ENCODE results near the gene SKOR1. TPM values are rescaled to one million over a fixed set of nuclear protein-coding genes. Genes with fewer than 3 reads are reported as not detected.

SKOR1 gene
- total and polyA plus RNA-seq, 2 of the 13 experiments (the other 11 are each of a cell fraction or from before 2014, with no cell fraction given) = 0.09 to 0.11 TPM

- no peak for TF ChIP-seq ZBTB26 (CRISPR knock-in tag; IDR thresholded peaks at IDR 0.05; ENCODE audit: borderline replicate concordance)
- TF ChIP-seq ZFAT (CRISPR knock-in tag; conservative IDR thresholded peaks at IDR 0.05) = no peak
These were observed 34.5 kb upstream of the SKOR1 start (continued) for GRCh38 chr15:67790610-67791319.

- intact Hi-C loops (cut with micrococcal nuclease; ENCODE audit: unreplicated experiment) = no loop called here
- Histone ChIP-seq H3K27ac (ENCODE audit: extremely low read length, insufficient read depth, low read length) (no peak overlapping the region), H3K4me2 (ENCODE audit: low read depth, low read length) (no peak overlapping the region), H3K4me1 (ENCODE audit: insufficient read depth, low read length) (peaks cover 10% of the 10 kb centered on the region; the same call in 1 of the 2 replicates), H3K36me3 (replicated peaks in 1 of 2; ENCODE audit: control insufficient read depth in 1 of 2, insufficient read depth in 2 of 2, low read length in 2 of 2) (no peaks in the 10 kb centered on the region), H2AFZ (ENCODE audit: low read length) (no peak overlapping the region), H3K27me3 (ENCODE audit: control insufficient read depth in 1 of 2, insufficient read depth in 2 of 2, low read length in 2 of 2) (no peaks in the 10 kb centered on the region), H3K9me3 (ENCODE audit: low read length) (no peaks in the 10 kb centered on the region), H3K4me3 (replicated peaks in 1 of 3; ENCODE audit: insufficient read depth in 1 of 3, low read depth in 2 of 3, low read length in 3 of 3) (no peak overlapping the region), H4K20me1 (ENCODE audit: insufficient read depth, low read length) (no peaks in the 10 kb centered on the region), H3K9ac (ENCODE audit: insufficient read depth, low read depth, low read length) (no peak overlapping the region), H3K79me2 (ENCODE audit: insufficient read depth, low read length) (no peaks in the 10 kb centered on the region)
- 93% methylated on average over 8 of the region's 8 CpGs for WGBS (ENCODE audit: low lambda C conversion rate)
- CTCF ChIA-PET (ENCODE audit: low intra/inter-chr PET ratio, low total read pairs) = no interaction called here
- no TSS peak for BruUV-seq (replicated peaks)
- FAIRE-seq (no peak), DNase-seq (ENCODE audit: low spot score) (no peak), ATAC-seq (no peak)
- POLR2A ChIA-PET = no interaction called here
- in situ Hi-C loops (cut with HindIII; ENCODE audit: extremely low pct_ligation_motif_present, low pct_unique_long_range_greater_than_20kb) = no loop called here
- TF ChIP-seq HDAC6 (IDR thresholded peaks at IDR 0.05; ENCODE audit: low read depth, low read length) (no peak), ZNF318 (CRISPR knock-in tag; IDR thresholded peaks at IDR 0.05) (no peak), ZNF232 (CRISPR knock-in tag; IDR thresholded peaks at IDR 0.05; ENCODE audit: borderline replicate concordance) (no peak), ZKSCAN5 (CRISPR knock-in tag; IDR thresholded peaks at IDR 0.05) (no peak), ZNF878 (CRISPR knock-in tag; IDR thresholded peaks at IDR 0.05) (no peak), ZNF33B (CRISPR knock-in tag; IDR thresholded peaks at IDR 0.05) (no peak), KLF16 (CRISPR knock-in tag; IDR thresholded peaks at IDR 0.05) (no peak), PPARG (CRISPR knock-in tag; conservative IDR thresholded peaks at IDR 0.05) (no peak), ZBTB25 (CRISPR knock-in tag; IDR thresholded peaks at IDR 0.05) (no peak)
These were observed 32.9 kb upstream of the SKOR1 start for GRCh38 chr15:67792250-67792942.

All from HepG2 (cell line).